Pons (tissue), 1 donor: ENCODE results near the gene KCTD19.

Experiments
- DNase-seq: peaks from one replicate; pipeline ENCODE4 v3.0.0-alpha.2; 2016; ENCODE audit warnings: low spot score

The KCTD19 gene

DNA sequence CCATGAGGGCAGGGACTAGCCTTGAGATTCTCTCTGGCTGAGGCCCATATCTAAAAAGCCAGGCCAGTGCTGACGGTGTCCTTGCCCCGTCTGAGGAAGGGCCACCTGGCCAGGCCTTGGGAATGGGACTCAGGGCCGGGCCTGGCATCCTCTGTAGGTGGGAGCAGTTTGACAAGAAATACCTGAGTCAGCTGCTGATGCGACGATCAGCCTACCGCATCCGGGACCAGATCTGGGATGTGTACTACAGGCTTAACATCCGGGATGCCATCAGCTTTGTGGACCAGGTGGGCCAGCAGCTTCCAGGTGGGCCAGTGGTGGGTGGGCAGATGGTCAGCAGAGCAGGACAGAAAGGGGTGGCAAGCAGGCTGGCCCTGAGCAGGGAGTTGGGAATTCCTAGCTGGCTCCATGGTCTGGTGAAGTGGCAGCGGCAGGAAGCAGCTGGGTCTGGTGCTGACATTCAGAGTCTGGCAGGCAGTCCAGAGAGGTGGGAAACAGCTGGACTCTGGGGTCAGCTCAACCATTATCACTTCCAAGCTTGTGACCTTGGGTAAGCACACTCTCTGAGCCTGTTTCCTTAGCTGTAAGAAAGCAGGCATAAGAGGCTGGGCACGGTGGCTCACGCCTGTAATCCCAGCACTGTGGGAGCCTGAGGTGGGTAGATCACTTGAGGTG is 68.2 kb downstream of the KCTD19 start:
- DNase-seq, result no peak

DNA sequence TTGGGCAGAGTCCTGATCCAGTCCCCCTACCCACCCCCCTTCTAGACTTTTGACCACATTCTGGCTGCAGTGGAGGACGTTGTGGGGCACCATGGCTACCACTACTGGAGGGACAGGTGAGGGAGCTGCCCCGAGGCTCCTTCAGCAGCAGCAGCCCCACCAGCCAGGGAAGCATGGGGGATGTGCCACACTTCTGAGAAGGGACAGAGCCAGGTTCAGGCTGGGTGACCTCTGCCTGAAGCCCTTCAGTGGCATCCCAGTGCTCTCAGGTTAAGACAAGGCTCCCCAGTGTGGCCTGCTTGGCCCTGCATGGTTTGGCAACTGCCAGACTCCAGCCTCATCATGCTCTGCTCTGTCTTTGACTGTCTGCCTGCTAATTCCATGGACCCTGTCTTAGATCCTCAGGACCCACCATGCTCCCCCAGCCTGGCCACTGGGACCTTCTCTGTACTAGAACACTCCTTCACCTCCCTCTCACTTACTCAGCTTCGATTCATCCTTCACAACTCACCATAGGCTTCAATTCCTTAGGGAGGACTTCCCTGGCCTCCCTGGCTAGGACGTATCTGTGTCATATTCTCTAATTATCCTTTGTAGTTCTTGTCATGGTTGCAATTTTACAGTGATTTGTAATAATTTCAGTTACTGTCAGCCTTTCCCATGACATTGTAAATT is 68.9 kb downstream of the KCTD19 start:
- no peak for DNase-seq

DNA sequence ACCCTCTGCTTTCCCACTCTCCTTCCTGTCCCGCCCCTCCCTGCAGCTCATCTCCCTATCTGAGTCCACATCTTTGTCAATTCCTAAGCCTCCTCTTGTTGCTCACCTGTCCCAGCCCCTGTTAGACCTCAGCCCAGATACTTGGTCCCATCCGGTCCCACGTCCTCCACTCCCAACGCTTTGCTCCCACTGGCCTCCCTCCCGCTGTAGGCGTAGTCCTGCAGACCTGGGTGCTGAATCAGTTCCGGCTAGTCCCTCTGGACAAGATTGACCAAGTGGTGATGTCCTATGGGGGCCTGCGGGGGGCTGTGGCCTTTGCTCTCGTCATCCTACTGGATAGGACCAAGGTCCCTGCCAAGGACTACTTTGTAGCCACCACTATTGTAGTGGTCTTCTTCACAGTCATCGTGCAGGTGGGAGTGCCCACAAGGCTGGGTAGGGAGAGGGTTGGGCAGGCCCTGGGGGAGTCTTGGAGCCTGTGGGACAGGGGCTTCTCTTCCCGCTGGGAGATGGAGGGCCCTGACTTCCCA is 69.8 kb downstream of the KCTD19 start:
- no peak for DNase-seq

DNA sequence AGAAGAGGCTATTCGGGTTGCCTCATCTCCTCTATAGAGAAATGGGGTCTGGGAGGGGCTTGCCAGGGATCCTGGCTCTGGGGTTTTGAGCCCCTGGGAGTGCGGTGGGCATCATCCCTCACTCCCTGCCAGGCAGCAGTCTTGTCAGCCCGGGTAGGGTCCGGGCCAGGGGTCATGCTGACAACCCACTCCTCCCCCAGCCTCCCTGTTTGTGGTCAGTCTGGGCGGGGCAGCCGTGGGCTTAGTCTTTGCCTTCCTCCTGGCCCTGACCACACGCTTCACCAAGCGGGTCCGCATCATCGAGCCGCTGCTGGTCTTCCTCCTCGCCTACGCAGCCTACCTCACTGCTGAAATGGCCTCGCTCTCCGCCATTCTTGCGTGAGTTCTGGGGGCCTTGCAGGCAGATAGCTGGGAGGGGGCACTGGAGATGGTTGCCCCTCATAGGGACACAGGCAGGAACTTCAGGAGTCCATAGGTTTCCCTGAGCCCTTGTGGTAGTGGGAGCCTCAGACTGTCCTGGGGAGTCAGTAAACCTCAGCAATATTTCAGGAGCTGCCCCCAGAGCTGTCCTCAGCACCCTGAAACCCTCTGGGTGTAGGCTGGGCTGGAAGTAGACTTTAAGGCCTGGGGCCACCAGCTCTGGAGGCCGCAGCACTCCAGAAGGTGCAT is 70.9 kb downstream of the KCTD19 start:
- DNase-seq, result no peak

DNA sequence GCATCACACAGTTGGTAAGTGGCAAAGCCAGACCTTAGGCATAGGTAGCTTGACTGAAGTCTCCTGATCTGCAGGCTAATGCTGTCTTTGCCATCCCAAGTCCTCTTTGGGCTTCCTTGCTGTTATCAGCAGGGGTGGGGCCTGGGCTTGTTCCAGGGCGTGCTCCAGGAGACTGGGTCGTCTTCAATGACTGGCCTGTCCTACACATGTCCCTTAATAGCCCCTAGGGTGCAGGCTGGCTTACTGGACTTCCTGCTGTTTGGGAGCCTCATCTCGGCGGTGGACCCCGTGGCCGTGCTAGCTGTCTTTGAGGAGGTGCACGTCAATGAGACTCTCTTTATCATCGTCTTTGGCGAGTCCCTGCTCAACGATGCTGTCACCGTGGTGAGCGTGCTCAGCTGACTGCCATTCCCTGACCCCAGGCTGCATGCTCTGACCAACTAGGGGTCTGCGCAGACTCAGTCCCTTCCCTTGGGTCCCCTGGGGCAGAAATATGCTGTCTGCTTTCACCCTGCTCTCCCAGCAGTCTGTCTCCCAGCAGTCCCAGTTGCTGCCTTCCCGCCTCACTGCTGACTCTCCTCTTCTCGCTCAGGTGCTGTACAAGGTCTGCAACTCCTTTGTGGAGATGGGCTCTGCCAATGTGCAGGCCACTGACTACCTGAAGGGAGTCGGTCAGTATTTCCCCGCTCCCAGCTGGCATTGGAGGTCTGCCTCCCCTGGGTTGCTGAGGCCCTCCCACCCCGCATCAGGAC is 71.6 kb downstream of the KCTD19 start:
- DNase-seq, result no peak

DNA sequence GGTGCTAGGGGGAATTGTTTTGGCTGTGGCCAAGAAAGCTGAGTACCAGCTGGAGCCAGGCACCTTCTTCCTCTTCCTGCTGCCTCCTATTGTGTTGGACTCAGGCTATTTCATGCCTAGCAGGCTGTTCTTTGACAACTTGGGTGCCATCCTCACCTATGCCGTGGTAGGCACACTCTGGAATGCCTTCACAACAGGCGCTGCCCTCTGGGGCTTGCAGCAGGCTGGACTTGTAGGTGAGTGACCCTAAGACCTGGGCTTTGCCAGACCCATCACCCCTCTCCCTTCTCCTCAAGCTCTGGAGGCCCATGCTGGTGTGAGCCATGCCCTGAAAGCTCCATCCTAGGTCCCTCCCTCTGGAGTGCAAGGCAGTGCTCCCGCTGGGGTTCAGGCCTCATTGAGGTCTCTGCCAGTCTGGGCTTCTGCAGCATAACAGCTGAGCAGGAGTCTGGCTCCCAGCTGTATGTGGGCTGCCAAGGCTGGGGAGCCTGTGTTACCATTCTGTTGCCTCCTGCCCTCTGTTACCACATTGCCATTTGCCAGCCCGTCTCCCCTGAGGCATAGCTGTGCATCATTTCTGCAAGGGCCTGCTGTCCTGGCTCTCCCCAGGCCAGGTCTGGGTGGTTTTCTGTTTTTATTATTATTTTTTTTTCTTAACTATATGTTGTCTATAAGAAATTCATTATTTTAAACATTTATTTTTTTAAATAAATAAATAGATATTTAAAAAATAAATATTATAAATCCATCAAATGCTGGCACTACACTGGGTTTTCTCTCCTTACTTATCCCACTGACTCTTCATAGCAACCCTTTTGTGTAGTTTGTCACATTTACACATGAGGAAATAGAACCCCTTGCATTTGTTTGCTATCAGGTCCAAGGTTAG is 73.7 kb downstream of the KCTD19 start:
- DNase-seq, result peak; percentile 45

DNA sequence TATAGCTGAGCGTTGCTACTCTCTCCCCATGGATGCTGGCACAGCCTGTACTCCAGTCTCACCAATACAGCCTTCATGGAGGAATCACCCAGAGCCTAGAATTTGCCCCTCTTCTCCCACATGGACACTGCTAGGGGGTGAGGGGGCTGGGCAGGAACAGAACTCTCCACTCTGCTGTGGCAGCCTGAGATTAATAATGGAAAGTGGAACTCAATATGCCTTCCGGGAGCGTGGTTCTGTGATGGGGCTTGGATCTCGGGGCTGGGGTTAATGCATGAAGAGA is 76.6 kb downstream of the KCTD19 start:
- DNase-seq, result no peak

DNA sequence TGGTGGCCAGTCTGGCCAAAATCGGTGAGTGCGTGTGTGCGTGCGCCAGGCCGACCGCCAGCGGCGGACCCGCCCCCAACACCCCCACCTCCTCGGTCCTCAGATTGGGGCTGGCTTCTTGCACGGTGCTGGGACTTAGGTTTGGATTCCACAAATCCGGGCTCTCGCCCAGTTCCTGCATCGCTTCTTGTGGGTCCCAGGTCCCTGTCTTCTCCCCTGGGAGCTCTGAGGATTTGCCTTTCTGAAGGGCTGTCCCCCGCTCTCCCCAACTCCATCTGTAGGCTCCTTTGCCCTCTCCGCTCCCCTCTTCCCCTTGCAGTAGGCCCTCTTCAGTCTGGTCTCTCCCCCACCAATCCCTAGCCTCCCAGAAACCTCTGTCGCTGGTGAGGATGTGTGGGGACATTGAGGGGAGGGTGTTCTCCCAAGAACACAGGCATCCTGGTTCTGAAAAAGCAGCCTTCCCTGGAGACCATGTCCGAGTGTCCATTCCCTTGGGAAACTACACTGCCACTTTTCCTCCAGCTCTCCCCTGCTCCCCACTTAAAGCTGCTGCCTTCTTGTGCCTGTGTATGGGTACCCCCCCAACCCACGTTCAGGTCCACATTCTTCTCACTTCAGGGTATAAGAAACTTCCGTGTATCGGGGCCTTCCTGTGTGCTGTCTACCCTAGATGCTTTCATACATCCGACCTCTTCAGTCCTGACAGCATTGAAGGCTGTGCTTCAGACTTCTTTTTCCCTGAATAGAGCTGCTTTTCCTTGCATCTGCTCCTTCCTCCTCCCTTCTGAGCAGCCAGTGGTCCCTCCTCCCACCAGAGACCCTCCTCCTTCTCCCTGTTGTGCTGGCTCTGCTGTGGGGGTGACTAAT is 77.1 kb downstream of the KCTD19 start:
- DNase-seq, result no peak

DNA sequence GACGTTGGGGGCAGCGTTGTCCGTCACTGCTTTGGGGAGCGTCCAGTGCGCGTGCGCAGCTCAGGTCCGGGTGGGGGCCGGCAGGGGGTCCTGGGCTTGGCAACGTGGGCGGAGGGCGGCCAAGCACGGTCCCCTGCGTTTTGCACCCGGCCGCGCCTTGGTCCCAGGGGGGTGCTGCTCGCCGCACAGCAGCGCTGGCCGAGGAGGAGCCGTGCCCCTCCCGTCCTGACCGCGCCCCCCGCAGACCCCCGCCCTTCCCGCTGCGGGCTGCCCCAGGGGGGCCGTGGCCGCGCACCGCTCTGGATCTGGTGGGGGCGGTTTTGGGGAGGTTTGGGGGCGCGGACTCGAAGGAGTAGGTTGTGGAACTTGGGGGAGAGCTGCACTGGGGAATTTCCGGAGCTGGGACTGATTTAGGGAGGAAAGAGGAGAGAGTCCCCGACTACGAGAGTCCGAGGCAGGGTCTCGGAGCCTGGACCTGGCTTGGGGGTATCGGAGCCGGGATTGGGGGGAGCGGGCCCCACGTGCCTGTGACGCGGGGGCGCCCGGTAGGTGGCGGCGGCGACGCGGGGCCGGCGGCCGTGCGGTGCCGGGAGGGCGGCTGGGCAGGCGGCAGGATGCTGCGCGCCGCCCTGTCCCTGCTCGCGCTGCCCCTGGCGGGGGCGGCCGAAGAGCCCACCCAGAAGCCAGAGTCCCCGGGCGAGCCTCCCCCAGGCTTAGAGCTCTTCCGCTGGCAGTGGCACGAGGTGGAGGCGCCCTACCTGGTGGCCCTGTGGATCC is 78.0 kb downstream of the KCTD19 start, which contains the start of gene SLC9A5:
Gene SLC9A5 (plus strand): TSS at position 579 of the 777 bp plus-strand sequence. CDS start 36 bp downstream, at position 615.
- no peak for DNase-seq

DNA sequence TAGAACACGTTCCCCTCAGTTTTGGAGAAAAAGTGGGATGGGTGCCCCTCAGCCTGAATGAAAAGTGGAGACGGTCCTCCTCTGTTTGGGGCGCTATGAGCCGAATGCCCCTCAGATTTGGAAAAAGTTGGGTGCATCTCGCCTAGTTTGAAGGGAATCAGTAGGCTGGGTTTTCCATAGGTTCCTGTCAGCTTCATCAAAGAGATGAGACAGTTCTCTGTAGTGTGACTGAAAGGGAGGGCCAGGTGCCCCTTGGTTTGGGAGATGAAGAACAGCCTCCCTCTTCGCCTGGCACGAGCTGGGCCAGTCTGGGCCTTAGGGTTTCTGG is 78.5 kb downstream of the KCTD19 start:
- DNase-seq, result no peak

DNA sequence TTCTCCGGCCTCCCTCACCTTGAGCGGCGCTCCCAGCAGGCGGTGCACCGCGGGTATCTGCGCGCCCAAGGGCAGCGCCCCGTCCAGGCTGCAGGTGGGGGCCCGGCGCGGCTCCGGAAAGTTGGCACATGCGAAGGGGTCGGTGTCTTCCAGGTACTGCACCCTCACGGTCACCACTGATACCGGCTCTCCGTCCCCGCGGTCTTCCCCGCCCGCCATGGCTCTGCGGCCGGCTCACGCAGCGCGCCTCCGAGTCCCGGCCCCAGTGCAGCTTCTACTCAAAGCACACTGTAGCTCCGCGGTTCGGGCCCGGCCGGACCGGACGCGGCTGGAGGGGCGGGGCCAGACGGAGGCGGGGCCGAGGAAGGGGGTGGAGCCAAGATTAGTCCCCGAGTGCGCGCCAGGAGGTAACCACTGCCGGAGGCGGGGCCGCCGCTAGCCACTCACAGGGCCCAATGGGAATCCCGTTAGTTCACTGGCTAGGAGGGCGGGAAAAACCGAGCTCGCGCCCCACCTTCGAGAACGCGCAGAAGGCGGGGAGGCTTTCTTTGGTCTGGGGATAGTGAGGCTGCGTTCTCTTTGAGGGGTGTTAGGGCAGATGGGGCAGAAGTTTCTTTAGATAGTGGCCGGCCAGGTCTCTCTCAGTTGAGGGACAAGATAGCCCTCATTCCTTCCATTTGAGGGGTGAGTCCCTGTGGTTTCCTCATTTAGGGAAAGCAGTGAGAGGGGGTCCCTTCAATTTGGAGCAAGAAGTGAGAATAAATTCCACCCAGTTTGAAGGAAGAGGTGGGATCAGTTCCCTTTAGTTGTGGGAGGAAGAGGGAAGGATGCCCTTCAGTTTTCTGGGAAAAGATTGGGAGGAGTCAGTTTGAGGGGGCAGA is 79.1 kb downstream of the KCTD19 start, which contains the start of gene FHOD1:
Gene FHOD1 (minus strand): TSS at position 290 of the 881 bp plus-strand sequence. CDS start 71 bp downstream, at position 219.
- DNase-seq, result peak; percentile 87

DNA sequence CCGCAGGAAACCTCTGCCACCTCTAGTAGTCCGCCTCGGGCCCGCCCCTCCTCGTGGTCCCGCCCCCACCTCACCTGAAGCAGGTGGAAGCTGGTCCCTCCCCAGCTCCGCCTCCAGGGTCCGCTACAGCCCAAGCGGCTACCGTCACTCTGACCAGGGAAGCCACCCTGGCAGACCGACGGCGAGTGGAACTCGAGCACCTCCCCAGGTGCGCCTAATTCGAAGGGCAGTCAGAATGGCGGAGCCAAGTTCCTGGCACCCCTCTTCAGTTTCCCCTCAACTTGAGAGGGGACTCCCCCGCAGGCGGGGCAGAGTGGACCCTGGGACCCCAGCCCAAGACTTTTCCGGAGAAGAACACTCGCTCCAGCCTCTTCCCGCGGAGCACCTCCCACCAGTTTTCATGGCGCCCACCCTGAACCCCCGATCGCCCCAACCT is 79.8 kb downstream of the KCTD19 start:
- no peak for DNase-seq

DNA sequence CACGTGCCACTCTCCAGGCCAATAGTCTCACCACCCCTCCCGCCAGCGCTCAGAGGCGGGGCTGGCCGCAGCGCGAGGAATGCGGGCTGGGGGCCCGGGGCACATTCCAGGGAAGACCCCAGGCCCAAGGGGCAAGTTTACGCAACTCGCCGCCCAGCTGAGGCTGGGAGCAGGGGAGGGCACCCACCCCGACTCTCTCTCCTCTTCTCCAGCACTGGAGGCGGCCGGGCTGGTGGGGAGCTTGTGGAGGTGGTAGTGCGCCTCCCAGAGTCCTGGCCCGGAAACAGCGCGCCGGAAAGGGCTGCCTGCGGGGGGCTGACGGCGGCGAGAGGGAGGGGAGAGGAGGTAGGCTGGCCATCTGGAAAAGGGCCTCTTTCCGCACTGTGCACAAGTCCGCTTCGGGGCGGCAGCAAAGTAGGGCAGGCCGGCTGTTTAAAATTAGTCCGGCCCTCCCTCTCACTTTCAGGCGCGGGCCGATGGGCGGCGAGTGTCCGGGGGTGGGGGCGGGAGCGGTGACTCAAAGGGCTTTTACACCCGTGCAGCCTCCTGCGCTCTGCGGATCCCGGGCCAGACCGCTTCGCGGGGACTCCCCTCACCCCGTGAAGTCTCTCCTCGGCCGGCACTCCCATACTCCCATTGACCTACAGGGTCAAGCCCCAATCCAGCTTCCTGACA is 80.3 kb downstream of the KCTD19 start:
- DNase-seq, result peak; percentile 31

DNA sequence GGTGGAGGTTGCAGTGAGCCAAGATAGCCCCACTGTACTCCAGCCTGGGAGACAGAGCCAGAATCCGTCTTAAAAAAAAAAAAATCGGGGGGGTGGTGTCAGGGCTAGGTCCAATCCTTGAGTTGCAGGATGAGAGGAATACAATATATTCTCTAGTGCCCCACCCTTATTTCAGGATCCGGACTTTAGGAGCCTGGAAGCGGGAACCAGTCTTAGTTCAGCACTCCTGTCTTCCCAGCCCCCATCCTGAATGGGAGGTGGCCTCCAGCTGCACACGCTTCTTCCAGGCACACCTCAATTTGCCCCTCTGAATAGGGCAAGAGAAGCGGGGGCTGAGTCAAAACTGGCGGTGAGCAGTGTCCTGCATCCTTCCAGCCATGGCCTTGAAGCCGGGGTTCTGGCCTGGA is 80.9 kb downstream of the KCTD19 start:
- no peak for DNase-seq

DNA sequence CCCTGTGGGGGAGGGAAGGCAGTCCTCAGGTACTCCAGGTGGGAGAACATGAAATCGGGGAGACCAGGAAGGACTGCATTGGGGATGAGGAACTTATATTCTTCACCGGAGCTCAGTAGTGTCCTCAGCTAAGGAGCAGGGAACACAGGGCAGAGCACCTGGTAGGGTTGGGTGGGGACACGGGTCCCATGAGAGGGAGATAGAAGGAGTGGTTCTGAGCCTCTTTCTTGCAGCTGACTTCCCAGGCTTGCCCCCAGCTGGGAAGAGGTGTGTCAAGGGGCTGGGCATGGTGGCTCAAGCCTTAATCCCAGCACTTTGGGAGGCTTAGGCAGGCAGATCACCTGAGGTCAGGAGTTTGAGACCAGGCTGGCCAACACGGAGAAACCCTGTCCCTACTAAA is 81.4 kb downstream of the KCTD19 start:
- DNase-seq, result no peak

DNA sequence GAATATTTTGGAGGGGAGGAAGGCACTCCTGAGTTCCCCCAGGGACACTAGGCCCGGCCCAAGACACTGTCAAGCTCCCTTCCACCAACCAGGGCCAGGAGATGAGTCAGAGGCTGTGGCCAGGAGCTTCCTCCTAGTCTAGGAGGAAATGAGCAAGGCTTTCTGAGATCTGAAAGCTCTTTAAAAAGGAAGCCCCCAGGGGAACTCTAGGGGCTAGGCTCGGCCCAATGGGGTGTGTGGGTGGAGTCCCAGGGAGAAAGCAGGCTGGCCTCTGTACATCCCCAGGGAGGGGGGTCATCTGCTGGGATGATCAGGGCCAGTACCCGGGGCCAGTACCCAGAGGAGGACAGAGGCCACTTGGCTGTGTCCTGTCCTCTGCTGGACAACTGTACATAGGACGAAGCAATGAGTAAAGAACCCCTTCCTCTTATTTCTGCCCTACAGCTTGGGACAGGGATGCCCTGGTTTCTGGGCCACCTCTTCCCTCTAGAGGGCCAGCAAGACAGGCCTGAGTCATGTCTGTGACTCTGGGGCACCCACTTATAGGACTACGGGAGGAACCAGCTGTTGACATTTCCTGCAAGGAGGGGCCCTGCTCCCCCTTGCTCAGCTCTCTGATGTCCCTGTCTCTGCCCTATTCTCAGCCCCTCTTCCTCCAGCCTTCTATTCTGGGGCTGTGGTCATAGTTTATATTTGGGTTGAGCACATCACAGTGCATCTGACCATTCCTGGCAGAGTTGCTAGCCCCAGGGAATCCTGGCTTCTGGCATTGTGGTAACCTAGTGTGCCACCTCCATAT is 82.0 kb downstream of the KCTD19 start:
- peak; percentile 86 for DNase-seq

DNA sequence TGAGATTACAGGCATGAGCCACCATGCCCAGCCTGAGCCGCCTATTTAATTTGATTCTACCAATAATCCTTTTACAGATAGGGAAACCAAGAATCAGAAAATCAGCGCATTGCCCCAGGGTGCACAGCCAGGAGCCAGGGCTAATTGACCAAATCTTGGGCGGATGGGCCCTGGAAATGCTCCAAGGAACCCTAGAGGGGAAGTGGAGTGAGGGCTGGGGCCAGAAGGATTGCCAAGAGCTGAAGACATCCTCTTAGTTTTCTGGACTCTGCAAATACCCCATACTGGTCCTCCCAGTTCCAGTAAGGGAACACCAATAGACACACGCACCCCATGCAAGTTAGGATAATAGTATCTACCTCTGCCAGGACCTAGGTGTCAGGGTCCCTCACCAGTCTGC is 83.1 kb downstream of the KCTD19 start:
- no peak for DNase-seq
